HG02884 (cell line): Measurements from ENCODE around the gene FXYD4.

Experiments
- ATAC-seq: cut with Tn5 transposase; IDR thresholded peaks from one replicate; pipeline ENCODE4 v1.9.1; 2021; ENCODE audit warnings: mild to moderate bottlenecking, moderate library complexity; ENCODE audit not compliant: unreplicated experiment

FXYD4 gene

GRCh38 chr10:43343126-43343525 is 28.3 kb upstream of the FXYD4 start:
- ATAC-seq: no peak

GRCh38 chr10:43344051-43344450 is 27.4 kb upstream of the FXYD4 start:
- ATAC-seq: no peak

- no peak for ATAC-seq
These were observed 23.4 kb upstream of the FXYD4 start for GRCh38 chr10:43347997-43348396.

- ATAC-seq: peak; percentile 100
These were observed 22.7 kb upstream of the FXYD4 start for GRCh38 chr10:43348511-43349312.

- no peak for ATAC-seq
These were observed 21.3 kb upstream of the FXYD4 start for GRCh38 chr10:43350156-43350555.

GRCh38 chr10:43350686-43351085 is 20.8 kb upstream of the FXYD4 start:
- ATAC-seq: no peak

GRCh38 chr10:43351301-43351700 is 20.1 kb upstream of the FXYD4 start:
- ATAC-seq: no peak

GRCh38 chr10:43352951-43353350 is 18.5 kb upstream of the FXYD4 start:
- ATAC-seq: no peak

GRCh38 chr10:43353495-43354329 is 17.7 kb upstream of the FXYD4 start:
- ATAC-seq: no peak

- no peak for ATAC-seq
These were observed 17.2 kb upstream of the FXYD4 start for GRCh38 chr10:43354330-43354635.

- ATAC-seq: no peak
These were observed 16.5 kb upstream of the FXYD4 start for GRCh38 chr10:43354879-43355380.

- ATAC-seq: no peak
These were observed 15.6 kb upstream of the FXYD4 start for GRCh38 chr10:43355749-43356371.

GRCh38 chr10:43360086-43360485 is 11.3 kb upstream of the FXYD4 start:
- no peak for ATAC-seq

- ATAC-seq: no peak
These were observed 9.8 kb upstream of the FXYD4 start for GRCh38 chr10:43361547-43362190.

GRCh38 chr10:43362191-43362839 is 9.1 kb upstream of the FXYD4 start:
- peak; percentile 97 for ATAC-seq

GRCh38 chr10:43365001-43365400 is 6.4 kb upstream of the FXYD4 start:
- ATAC-seq: no peak

- no peak for ATAC-seq
These were observed 1.5 kb upstream of the FXYD4 start for GRCh38 chr10:43369921-43370320.

- ATAC-seq: no peak
These were observed 693 bp upstream of the FXYD4 start for GRCh38 chr10:43370671-43371215.

GRCh38 chr10:43372765-43373361 is 1.4 kb downstream of the FXYD4 start:
- no peak for ATAC-seq

- ATAC-seq: no peak
These were observed 2.0 kb downstream of the FXYD4 start for GRCh38 chr10:43373461-43373860.
